ENCODE measurements around the gene ZNF234.

GRCh38 chr19:44156475-44156874, 15.1 kb downstream of the ZNF234 start:
- TF ChIP-seq CTCF (IDR thresholded peaks at IDR 0.05) = no peak
- TF ChIP-seq POLR2A (IDR thresholded peaks at IDR 0.05) = no peak

Data from right lobe of liver (tissue), 4 donors.